HepG2 (cell line): ENCODE results near the gene SAP130. TPM values are rescaled to one million over a fixed set of nuclear protein-coding genes. Genes with fewer than 3 reads are reported as not detected.

Experiments
- ATAC-seq: fragments of 200-7000 bp; cut with Tn5 transposase; 3 replicates; pipeline ENCODE4 v1.9.1; 2020; ENCODE audit warnings: mild to moderate bottlenecking, moderate library complexity
- Bru-seq: library from RNA; stranded (reverse); fragments of 400-500 nt; gene quantifications from one replicate; lab custom pipeline; 2021; lab: Mats Ljungman, UMichigan
- BruChase-seq, 2 experiments: library from RNA; stranded (reverse); fragments of 400-500 nt; gene quantifications; one replicate each; lab custom pipeline; 2021; lab: Mats Ljungman, UMichigan
- BruUV-seq: library from RNA; stranded (reverse); fragments of 400-500 nt; replicated peaks from 2 replicates; lab custom pipeline; 2021; lab: Mats Ljungman, UMichigan
- CTCF ChIA-PET: fragments of 300-600 bp; formaldehyde crosslinking; extraction: SDS; loops from one replicate; lab custom pipeline; 2021; ENCODE audit warnings: low total read pairs, inconsistent platforms, low intra/inter-chr PET ratio; lab: Yijun Ruan, JAX
- POLR2A ChIA-PET: fragments of 350-600 bp; sonication (Branson Sonifier 250); formaldehyde crosslinking; loops from one replicate; lab custom pipeline; 2020; ENCODE audit warnings: antibody characterized with exemption, inconsistent platforms; lab: Yijun Ruan, JAX
- DNase-seq: peaks from one replicate; pipeline ENCODE4 v3.0.0-alpha.2; 2015; ENCODE audit warnings: low spot score
- FAIRE-seq: peaks from 3 replicates; lab custom pipeline; 2011; peaks lifted over from hg19 to GRCh38; lab: Jason Lieb, UNC
- H2AFZ ChIP-seq: one replicate; pipeline ENCODE4 v1.6.1; 2011; ENCODE audit warnings: low read length, inconsistent platforms
- H3K27ac ChIP-seq: fragments of 300-600 bp; 3 replicates; pipeline ENCODE4 v1.8.0; 2011; ENCODE audit warnings: mixed run types, mild to moderate bottlenecking, mixed read lengths, low read length, inconsistent platforms; ENCODE audit not compliant: insufficient read depth; ENCODE audit errors: extremely low read length
- H3K27me3 ChIP-seq, 2 experiments: fragments of 200-600 bp in 1 of 2; 2 replicates in 1 of 2; 3 replicates in 1 of 2; pipeline versions ENCODE4 v1.6.0 to v1.8.0; 2011; ENCODE audit warnings: low read length in 2 of 2, mild to moderate bottlenecking in 2 of 2, moderate library complexity in 2 of 2, inconsistent platforms in 1 of 2; ENCODE audit not compliant: insufficient read depth in 2 of 2, control insufficient read depth in 1 of 2
- H3K36me3 ChIP-seq, 2 experiments: fragments of 200-600 bp in 1 of 2; replicated peaks in 1 of 2; 2 replicates in 1 of 2; 3 replicates in 1 of 2; pipeline versions ENCODE4 v1.5.1 to v1.8.0; 2011; ENCODE audit warnings: low read length in 2 of 2, inconsistent platforms in 1 of 2; ENCODE audit not compliant: insufficient read depth in 2 of 2, control insufficient read depth in 1 of 2
- H3K4me1 ChIP-seq: 2 replicates; pipeline ENCODE4 v1.5.1; 2012; ENCODE audit warnings: low read length, inconsistent platforms; ENCODE audit not compliant: insufficient read depth
- H3K4me2 ChIP-seq: 2 replicates; pipeline ENCODE4 v1.6.0; 2011; ENCODE audit warnings: low read depth, low read length, inconsistent platforms
- H3K4me3 ChIP-seq, 3 experiments: fragments of 200-600 bp in 1 of 3; sonication (generic), shearing (Covaris generic) in 1 of 3; replicated peaks in 1 of 3; 2 replicates each; pipeline ENCODE4 v1.5.1; 2011 to 2016; ENCODE audit warnings: low read length in 3 of 3, inconsistent platforms in 2 of 3, low read depth in 2 of 3, mild to moderate bottlenecking in 2 of 3, control low read depth in 1 of 3, mixed read lengths in 1 of 3; ENCODE audit not compliant: insufficient read depth in 1 of 3
- H3K79me2 ChIP-seq: one replicate; pipeline ENCODE4 v1.6.1; 2011; ENCODE audit warnings: low read length, inconsistent platforms; ENCODE audit not compliant: insufficient read depth
- H3K9ac ChIP-seq: 2 replicates; pipeline ENCODE4 v1.6.0; 2011; ENCODE audit warnings: mild to moderate bottlenecking, low read depth, low read length, inconsistent platforms; ENCODE audit not compliant: insufficient read depth
- H3K9me3 ChIP-seq: 2 replicates; pipeline ENCODE4 v1.5.1; 2012; ENCODE audit warnings: mild to moderate bottlenecking, low read length
- H4K20me1 ChIP-seq: 2 replicates; pipeline ENCODE4 v1.6.0; 2011; ENCODE audit warnings: inconsistent platforms, mild to moderate bottlenecking, low read length, moderate library complexity; ENCODE audit not compliant: insufficient read depth
- CERS6 ChIP-seq: sonication (generic); formaldehyde crosslinking; IDR thresholded peaks from 2 replicates; pipeline ENCODE4 v1.5.0; 2020; ENCODE audit warnings: missing genetic modification reagents
- IKZF4 ChIP-seq: sonication (generic); formaldehyde crosslinking; IDR thresholded peaks from 2 replicates; pipeline ENCODE4 v1.5.1; 2020; ENCODE audit warnings: borderline replicate concordance, mild to moderate bottlenecking, low read depth, missing genetic modification reagents; ENCODE audit errors: not compliant biosample characterization
- NBN ChIP-seq: fragments of 450-650 bp; conservative IDR thresholded peaks from 2 replicates; pipeline ENCODE4 v1.6.1; 2017
- SALL1 ChIP-seq: sonication (generic); formaldehyde crosslinking; IDR thresholded peaks from 2 replicates; pipeline ENCODE4 v1.8.0; 2022; ENCODE audit warnings: mild to moderate bottlenecking, missing genetic modification reagents
- SAP130 ChIP-seq: IDR thresholded peaks from 2 replicates; pipeline ENCODE4 v1.6.1; 2016; ENCODE audit warnings: low read depth
- XRCC5 ChIP-seq: fragments of 200-400 bp; formaldehyde crosslinking; optimal IDR thresholded peaks from 2 replicates; pipeline ENCODE3; 2017; ENCODE audit warnings: mild to moderate bottlenecking, low read length
- ZNF232 ChIP-seq: sonication (generic); formaldehyde crosslinking; IDR thresholded peaks from 2 replicates; pipeline ENCODE4 v1.4.0; 2020; ENCODE audit warnings: missing genetic modification reagents, borderline replicate concordance
- ZNF619 ChIP-seq: sonication (generic); formaldehyde crosslinking; IDR thresholded peaks from 2 replicates; pipeline ENCODE4 v1.4.0; 2020; ENCODE audit warnings: mild to moderate bottlenecking, missing genetic modification reagents
- ZNF773 ChIP-seq: sonication (generic); formaldehyde crosslinking; IDR thresholded peaks from 2 replicates; pipeline ENCODE4 v1.4.0; 2020; ENCODE audit warnings: missing genetic modification reagents, borderline replicate concordance
- ZNF784 ChIP-seq: sonication (generic); formaldehyde crosslinking; IDR thresholded peaks from 2 replicates; pipeline ENCODE4 v1.5.1; 2020; ENCODE audit warnings: missing genetic modification reagents, mild to moderate bottlenecking, borderline replicate concordance
- ZNF788 ChIP-seq: sonication (generic); formaldehyde crosslinking; IDR thresholded peaks from 2 replicates; pipeline ENCODE4 v1.5.0; 2020; ENCODE audit warnings: mild to moderate bottlenecking, missing genetic modification reagents, borderline replicate concordance
- WGBS: methylation state at CpG from one replicate; pipeline ENCODE4 v1.1.6; 2017; ENCODE audit warnings: low lambda C conversion rate; 5-methylcytosine and 5-hydroxymethylcytosine counted together
- in situ Hi-C: cut with HindIII; loops from 2 replicates; pipeline ENCODE4 v1.10.0; 2017; ENCODE audit warnings: low pct_unique_long_range_greater_than_20kb; ENCODE audit not compliant: extremely low pct_ligation_motif_present
- intact Hi-C: fragments of 100-400 bp; cut with micrococcal nuclease; formaldehyde crosslinking; loops from one replicate; pipeline ENCODE4 v1.10.0; 2022; ENCODE audit not compliant: unreplicated experiment
- long read RNA-seq, 2 experiments: library from RNA in 1 of 2; library from polyadenylated mRNA in 1 of 2; stranded (forward) in 1 of 2; unstranded in 1 of 2; transcript quantifications; one replicate each; pipeline ENCODE4 v2.0.0, GENCODE V29; 2019 to 2022
- polyA minus RNA-seq, 3 experiments: library from RNA; depleted of rRNA, polyadenylated mRNA; stranded (reverse); fragments of >200 nt; gene quantifications; 2 replicates each; pipeline ENCODE4 v1.2.3, GENCODE V29; 2011; ENCODE audit warnings: low replicate concordance in 1 of 3
- polyA plus RNA-seq, 8 experiments: library from polyadenylated mRNA; depleted of rRNA in 3 of 8; stranded (reverse) in 7 of 8; unstranded in 1 of 8; fragments of >200 nt; fragmentation: Illumina TruSeq in 4 of 8; extraction: Trizol in 4 of 8; gene quantifications; 2 replicates each; pipeline versions ENCODE4 v1.2.1 to v1.2.3, GENCODE V29; 2011 to 2016; ENCODE audit warnings: low read depth in 4 of 8, missing spikeins in 1 of 8, mixed read lengths in 1 of 8; ENCODE audit not compliant: insufficient read depth in 1 of 8
- total RNA-seq, 5 experiments: library from RNA; depleted of rRNA; stranded (reverse); fragments of >200 nt; fragmentation: Illumina TruSeq; extraction: Trizol; gene quantifications; 2 replicates each; pipeline ENCODE4 v1.2.3, GENCODE V29; 2016; ENCODE audit warnings: low read depth in 1 of 5
- TF ChIP-seq, protein P1 (sequence below): sonication (generic); formaldehyde crosslinking; IDR thresholded peaks from 2 replicates; pipeline ENCODE4 v1.5.0; 2020; ENCODE audit warnings: mild to moderate bottlenecking, missing genetic modification reagents, borderline replicate concordance

Gene SAP130
- 11.1 and 14.5 TPM in 2 replicates for total RNA-seq (2016; rRNA removed; fragmentation: Illumina TruSeq; extraction: Trizol)
- total RNA-seq (2016; cell fraction: cytosol; rRNA removed; fragmentation: Illumina TruSeq; extraction: Trizol; ENCODE audit: low read depth), result 4.8 and 5.0 TPM in 2 replicates
- total RNA-seq (2016; cell fraction: insoluble cytoplasmic fraction; rRNA removed; fragmentation: Illumina TruSeq; extraction: Trizol), result 9.6 and 12.8 TPM in 2 replicates
- 9.9 and 10.8 TPM in 2 replicates for total RNA-seq (2016; cell fraction: membrane; rRNA removed; fragmentation: Illumina TruSeq; extraction: Trizol)
- 9.9 and 12.6 TPM in 2 replicates for total RNA-seq (2016; cell fraction: nucleus; rRNA removed; fragmentation: Illumina TruSeq; extraction: Trizol)
- polyA plus RNA-seq (2011; rRNA removed), result 16.3 and 18.6 TPM in 2 replicates
- polyA plus RNA-seq (2011; cell fraction: cytosol; rRNA removed), result 5.3 and 5.8 TPM in 2 replicates
- 20.4 and 27.2 TPM in 2 replicates for polyA plus RNA-seq (2011; cell fraction: nucleus; rRNA removed)
- 14.8 and 16.7 TPM in 2 replicates for polyA plus RNA-seq (2012)
- 2.2 and 2.7 TPM in 2 replicates for polyA plus RNA-seq (2016; cell fraction: cytosol; fragmentation: Illumina TruSeq; extraction: Trizol; ENCODE audit: low read depth)
- polyA plus RNA-seq (2016; cell fraction: insoluble cytoplasmic fraction; fragmentation: Illumina TruSeq; extraction: Trizol; ENCODE audit: low read depth), result 22.5 and 29.3 TPM in 2 replicates
- 7.3 and 8.9 TPM in 2 replicates for polyA plus RNA-seq (2016; cell fraction: membrane; fragmentation: Illumina TruSeq; extraction: Trizol; ENCODE audit: low read depth)
- 20.0 and 21.0 TPM in 2 replicates for polyA plus RNA-seq (2016; cell fraction: nucleus; fragmentation: Illumina TruSeq; extraction: Trizol; ENCODE audit: insufficient read depth, low read depth)
- 28.1 and 54.4 TPM in 2 replicates for polyA minus RNA-seq (2011; rRNA and poly(A)+ RNA removed; ENCODE audit: low replicate concordance)
- polyA minus RNA-seq (2011; cell fraction: cytosol; rRNA and poly(A)+ RNA removed), result 11.8 and 13.8 TPM in 2 replicates
- polyA minus RNA-seq (2011; cell fraction: nucleus; rRNA and poly(A)+ RNA removed), result 16.5 and 19.1 TPM in 2 replicates
- percentile 77 among the genes with signal in this experiment for Bru-seq, nascent RNA
- percentile 78 among the genes with signal in this experiment for BruChase-seq, experiment 1, labeled RNA remaining after a 6-hour chase
- percentile 75 among the genes with signal in this experiment for BruChase-seq, experiment 2, labeled RNA remaining after a 2-hour chase
- long read RNA-seq, experiment 1, partial matches to known transcripts, result 4 of 6 reads
- long read RNA-seq, experiment 1, other reads (novel, unspliced or antisense), result 2 of 6 reads
- long read RNA-seq, experiment 2, full-length matches to known transcripts, result 11 of 66 reads
- long read RNA-seq, experiment 2, partial matches to known transcripts, result 31 of 66 reads
- long read RNA-seq, experiment 2, other reads (novel, unspliced or antisense), result 24 of 66 reads

DNA sequence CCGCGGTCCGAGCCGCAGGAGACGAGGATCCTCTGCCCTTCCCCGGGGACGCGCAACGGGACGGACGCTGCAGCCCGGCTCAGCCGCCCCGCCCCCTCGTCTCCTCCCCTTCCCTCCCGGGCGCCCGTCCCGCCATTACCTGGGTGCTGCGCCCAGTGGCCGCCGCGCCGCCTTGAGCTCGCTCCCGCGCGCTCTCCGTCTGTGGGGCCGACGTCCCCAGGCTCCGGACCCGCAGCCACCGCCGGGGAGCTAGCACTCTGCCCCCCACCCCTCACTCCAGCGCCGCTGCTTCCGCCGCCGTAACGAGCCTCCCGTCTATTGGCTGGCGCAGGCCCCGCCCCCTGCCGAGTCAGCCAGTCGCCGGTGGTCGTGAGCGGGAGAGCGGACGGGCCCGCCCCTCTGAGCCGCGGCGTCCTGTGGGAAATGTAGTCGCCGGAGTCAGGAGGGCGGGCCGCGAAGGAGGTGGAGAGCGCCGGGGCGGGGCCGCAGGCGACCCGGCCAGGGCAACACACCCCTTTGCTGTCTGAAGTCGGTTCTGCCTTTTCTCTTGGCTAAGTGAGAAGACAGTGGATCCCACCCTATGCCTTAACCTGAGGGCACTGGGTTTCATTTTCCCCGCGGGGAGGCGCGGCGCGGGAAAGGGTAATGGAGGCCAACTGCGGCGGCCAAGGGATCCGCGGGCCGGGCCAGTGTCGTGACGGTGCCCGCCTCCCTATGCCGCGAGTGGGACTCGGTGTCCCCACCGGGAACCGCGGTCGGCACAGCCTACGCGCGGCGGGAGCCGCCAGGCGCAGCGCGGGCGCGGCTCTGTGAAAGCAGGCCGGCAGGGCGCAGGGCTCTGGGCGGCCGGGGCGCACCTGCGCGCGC is at the start of gene SAP130:
Gene SAP130 (minus strand): TSS at position 259 of the 867 bp plus-strand sequence. CDS start 1,767 bp downstream, outside the sequence.
- ChIA-PET POLR2A (interaction anchor here (1.0 to 2.6 kb wide), 3 partner anchors 63 to 501 kb away, joined by 3 to 13 read pairs (median 4); partner anchors contain the start of genes IWS1 and UGGT1), CTCF (no interaction called here)
- intact Hi-C loops (loop anchor here (1.0 to 5.0 kb wide), 3 partner anchors 43 to 279 kb away; partner anchors contain the start of gene UGGT1), in situ Hi-C loops (no loop called here)
- ATAC-seq (peak; percentile 87), DNase-seq (peak; percentile 93), FAIRE-seq (peak; percentile 64)
- Histone ChIP-seq H3K4me3 (peak within 1 kb of the TSS; percentile 98 to 100 (median 100)), H4K20me1 (no peaks in the 10 kb centered on the region), H3K4me2 (peak within 1 kb of the TSS; percentile 92), H2AFZ (peak within 1 kb of the TSS; percentile 95), H3K36me3 (peaks cover 0 to 11% of the 10 kb centered on the region in 2 experiments; a peak in 2 of 5 replicates), H3K9ac (peak within 1 kb of the TSS; percentile 98), H3K9me3 (peaks cover 15% of the 10 kb centered on the region), H3K79me2 (peaks cover 28% of the 10 kb centered on the region), H3K4me1 (peaks cover 26% of the 10 kb centered on the region), H3K27ac (peak within 1 kb of the TSS; percentile 91), H3K27me3 (no peaks in the 10 kb centered on the region; a peak in 1 of 5 replicates)
- under 1% methylated on average over 49 of the region's 106 CpGs for WGBS
- BruUV-seq, result TSS peak; percentile 89
- peak; percentile 34; the same call in 1 of the 2 replicates for TF ChIP-seq ZNF788 (CRISPR knock-in tag)
- peak; percentile 59 for TF ChIP-seq SALL1 (CRISPR knock-in tag)
- peak; percentile 79 for TF ChIP-seq ZNF784 (CRISPR knock-in tag)
- TF ChIP-seq XRCC5, result peak; percentile 93
- TF ChIP-seq NBN, result no peak
- TF ChIP-seq ZNF619 (CRISPR knock-in tag), result peak; percentile 70; the same call in 1 of the 2 replicates
- TF ChIP-seq ZNF773 (CRISPR knock-in tag), result no peak
- TF ChIP-seq, protein P1, sequence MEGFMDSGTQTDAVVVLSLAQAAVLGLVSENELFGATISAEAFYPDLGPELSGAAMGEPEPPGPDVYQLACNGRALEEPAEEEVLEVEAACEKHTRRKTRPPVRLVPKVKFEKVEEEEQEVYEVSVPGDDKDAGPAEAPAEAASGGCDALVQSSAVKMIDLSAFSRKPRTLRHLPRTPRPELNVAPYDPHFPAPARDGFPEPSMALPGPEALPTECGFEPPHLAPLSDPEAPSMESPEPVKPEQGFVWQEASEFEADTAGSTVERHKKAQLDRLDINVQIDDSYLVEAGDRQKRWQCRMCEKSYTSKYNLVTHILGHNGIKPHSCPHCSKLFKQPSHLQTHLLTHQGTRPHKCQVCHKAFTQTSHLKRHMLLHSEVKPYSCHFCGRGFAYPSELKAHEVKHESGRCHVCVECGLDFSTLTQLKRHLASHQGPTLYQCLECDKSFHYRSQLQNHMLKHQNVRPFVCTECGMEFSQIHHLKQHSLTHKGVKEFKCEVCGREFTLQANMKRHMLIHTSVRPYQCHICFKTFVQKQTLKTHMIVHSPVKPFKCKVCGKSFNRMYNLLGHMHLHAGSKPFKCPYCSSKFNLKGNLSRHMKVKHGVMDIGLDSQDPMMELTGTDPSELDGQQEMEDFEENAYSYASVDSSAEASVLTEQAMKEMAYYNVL (CRISPR knock-in tag), result 0 out of 2 replicates have a peak, but pooled peaks have one; percentile 21
- TF ChIP-seq IKZF4 (CRISPR knock-in tag), result peak; percentile 68
- 0 out of 2 replicates have a peak, but pooled peaks have one; percentile 47 for TF ChIP-seq ZNF232 (CRISPR knock-in tag)
- TF ChIP-seq SAP130 (CRISPR knock-in tag), result peak; percentile 81
- TF ChIP-seq CERS6, result 0 out of 2 replicates have a peak, but pooled peaks have one; percentile 30
